Ovary (tissue), 9 donors: ENCODE data around the gene EPM2AIP1. TPM values are rescaled to one million over a fixed set of nuclear protein-coding genes. Genes with fewer than 3 reads are reported as not detected.

Experiments used
- DNase-seq, 5 donors: peaks; one replicate each; pipeline ENCODE4 v3.0.0-alpha.2; 2019 to 2020
- H3K27ac ChIP-seq, 2 donors: fragments of 200-600 bp; one replicate each; pipeline versions ENCODE4 v1.5.1 to v1.8.0; 2019 to 2022
- H3K27me3 ChIP-seq: fragments of 200-600 bp; one replicate; pipeline ENCODE4 v1.8.0; 2022
- H3K36me3 ChIP-seq: fragments of 200-600 bp; sonication (generic); one replicate; pipeline ENCODE4 v1.5.1; 2019
- H3K4me1 ChIP-seq: one replicate; pipeline ENCODE4 v1.8.1; 2013; ENCODE audit warnings: mild to moderate bottlenecking, moderate library complexity; ENCODE audit not compliant: insufficient read depth
- H3K4me3 ChIP-seq: fragments of 200-600 bp; sonication (generic); one replicate; pipeline ENCODE4 v1.5.1; 2017
- H3K9me3 ChIP-seq, 2 donors: fragments of 200-600 bp in 1 of 2; sonication (generic) in 1 of 2; one replicate each; pipeline versions ENCODE4 v1.5.1 to v1.8.1; 2013 to 2019; ENCODE audit warnings: mild to moderate bottlenecking in 1 of 2, moderate library complexity in 1 of 2
- CTCF ChIP-seq, 3 donors: fragments of 450-650 bp in 2 of 3; fragments of 200-600 bp in 1 of 3; IDR thresholded peaks; one replicate each; pipeline versions ENCODE4 v1.5.1 to v1.8.0; 2016 to 2022; ENCODE audit warnings: antibody characterized with exemption in 3 of 3, mild to moderate bottlenecking in 1 of 3
- EP300 ChIP-seq: sonication (generic); formaldehyde crosslinking; IDR thresholded peaks from one replicate; pipeline ENCODE4 v1.6.1; 2017; ENCODE audit warnings: antibody characterized with exemption
- POLR2A ChIP-seq: fragments of 450-650 bp; IDR thresholded peaks from one replicate; pipeline ENCODE4 v1.6.1; 2017; ENCODE audit warnings: antibody characterized with exemption, mild to moderate bottlenecking, moderate library complexity
- WGBS, 3 donors: extraction: QIAGEN DNeasy Blood & Tissue Kit in 1 of 3; methylation state at CpG; one replicate each; pipeline versions ENCODE4 v1.1.5 to v1.1.7; 2013 to 2017; 5-methylcytosine and 5-hydroxymethylcytosine counted together
- intact Hi-C, 4 donors: fragments of 100-400 bp; cut with DNase I; formaldehyde crosslinking; loops; one replicate each; pipeline versions ENCODE4 v1.11.0 to v1.15.1; 2022 to 2023
- polyA plus RNA-seq, 2 donors: library from polyadenylated mRNA; stranded (reverse); fragments of 200-250 nt in 1 of 2; fragments of 350-450 nt in 1 of 2; fragmentation: Illumina TruSeq in 1 of 2; extraction: RNeasy Lipid Tissue Mini Kit (QIAGEN cat#74804) in 1 of 2; gene quantifications; one replicate each; pipeline ENCODE4 v1.2.3, GENCODE V29; 2013 to 2014
- total RNA-seq, 7 donors: library from RNA; depleted of rRNA in 2 of 7; stranded (reverse); fragments of >200 nt in 2 of 7; fragmentation: NEBNext Ultra II Directional in 3 of 7; extraction: Animal tissue kit (Norgen Biotek cat#: 25700) in 3 of 7; gene quantifications; one replicate each; pipeline versions ENCODE4 v1.1.0 to v1.2.4, GENCODE V29; 2016 to 2023
- donor health status: DM: no; HTN: no; CAD: no; lungs with moderate emphysema.
- donor health status: DM: no; HTN: no; CAD: no.
- donor health status: Bipolar disorder and iron deficiency.
- donor health status: DM: yes; HTN: yes; CAD: no.
- donor health status: DM: no; HTN: no; CAD: no.
- donor health status: DM: yes; HTN: yes; CAD: no.

Gene EPM2AIP1
- total and polyA plus RNA-seq, 9 donors: 10.2 to 40.0 (median 31.8) TPM

GRCh38 chr3:36960502-36960901 is 32.4 kb downstream of the EPM2AIP1 start:
- no peaks in the 10 kb centered on the region for H3K4me1 ChIP-seq
- H3K27me3 ChIP-seq: no peaks in the 10 kb centered on the region
- no peaks in the 10 kb centered on the region for H3K9me3 ChIP-seq
- no peak overlapping the region for H3K4me3 ChIP-seq
- H3K36me3 ChIP-seq: no peaks in the 10 kb centered on the region
- WGBS, 3 donors: 91 to 93% (median 93%) methylated on average over 4 of the region's 4 CpGs
- intact Hi-C loops: no loop called here
- no peak overlapping the region for H3K27ac ChIP-seq
- no peak for TF ChIP-seq EP300
- no peak for TF ChIP-seq CTCF (IDR thresholded peaks at IDR 0.05)
- TF ChIP-seq POLR2A: no peak
- no peak for DNase-seq

- no peaks in the 10 kb centered on the region for H3K27me3 ChIP-seq
- H3K27ac ChIP-seq: no peak overlapping the region
- TF ChIP-seq CTCF (IDR thresholded peaks at IDR 0.05) (no peak), POLR2A (no peak), EP300 (no peak)
- intact Hi-C loops: loop anchor here (5.0 to 10.0 kb wide), 3 partner anchors 223 to 233 kb away; no protein-coding TSS in a partner anchor
- no peaks in the 10 kb centered on the region for H3K36me3 ChIP-seq
- WGBS, 3 donors: 29 to 48% (median 40%) methylated on average over 2 of the region's 2 CpGs
- no peak overlapping the region for H3K4me3 ChIP-seq
- no peaks in the 10 kb centered on the region for H3K4me1 ChIP-seq
- no peak for DNase-seq
- H3K9me3 ChIP-seq: no peaks in the 10 kb centered on the region
Measured at GRCh38 chr3:36959821-36960220, 33.1 kb downstream of the EPM2AIP1 start.

GRCh38 chr3:36957862-36958686 is 34.9 kb downstream of the EPM2AIP1 start:
- DNase-seq: no peak
- Histone ChIP-seq H3K4me3 (peak overlapping the region; percentile 12), H3K9me3 (no peaks in the 10 kb centered on the region), H3K4me1 (no peaks in the 10 kb centered on the region), H3K27me3 (no peaks in the 10 kb centered on the region), H3K36me3 (no peaks in the 10 kb centered on the region), H3K27ac (no peak overlapping the region)
- TF ChIP-seq EP300: no peak
- TF ChIP-seq CTCF (IDR thresholded peaks at IDR 0.05): no peak
- TF ChIP-seq POLR2A: no peak
- intact Hi-C loops: loop anchor here (5.0 to 10.0 kb wide), 3 partner anchors 221 to 231 kb away; no protein-coding TSS in a partner anchor
- WGBS, 3 donors: 6 to 9% (median 7%) methylated on average over 3 of the region's 3 CpGs

GRCh38 chr3:36957063-36957462 is 35.9 kb downstream of the EPM2AIP1 start:
- TF ChIP-seq EP300 (no peak), CTCF (IDR thresholded peaks at IDR 0.05) (no peak), POLR2A (no peak)
- H3K4me1 ChIP-seq: no peaks in the 10 kb centered on the region
- H3K36me3 ChIP-seq: no peaks in the 10 kb centered on the region
- H3K27ac ChIP-seq: no peak overlapping the region
- intact Hi-C loops: loop anchor here (5.0 to 10.0 kb wide), 3 partner anchors 220 to 230 kb away; no protein-coding TSS in a partner anchor
- H3K9me3 ChIP-seq: no peaks in the 10 kb centered on the region
- no peaks in the 10 kb centered on the region for H3K27me3 ChIP-seq
- WGBS, 3 donors: 82 to 92% (median 89%) methylated on average over 1 of the region's 1 CpG
- DNase-seq: no peak
- H3K4me3 ChIP-seq: no peak overlapping the region
